ENCODE measurements around the gene RNU1-1. TPM values are rescaled to one million over a fixed set of nuclear protein-coding genes. Genes with fewer than 3 reads are reported as not detected.
"Not testable (repeated sequence)": the region's sequence is repeated elsewhere in the genome, so short reads cannot be mapped to it uniquely, and the experiment has no call there.

The RNU1-1 gene
- total RNA-seq, 2 experiments from 2014 or later: under 0.01 to 1,968 TPM

DNA sequence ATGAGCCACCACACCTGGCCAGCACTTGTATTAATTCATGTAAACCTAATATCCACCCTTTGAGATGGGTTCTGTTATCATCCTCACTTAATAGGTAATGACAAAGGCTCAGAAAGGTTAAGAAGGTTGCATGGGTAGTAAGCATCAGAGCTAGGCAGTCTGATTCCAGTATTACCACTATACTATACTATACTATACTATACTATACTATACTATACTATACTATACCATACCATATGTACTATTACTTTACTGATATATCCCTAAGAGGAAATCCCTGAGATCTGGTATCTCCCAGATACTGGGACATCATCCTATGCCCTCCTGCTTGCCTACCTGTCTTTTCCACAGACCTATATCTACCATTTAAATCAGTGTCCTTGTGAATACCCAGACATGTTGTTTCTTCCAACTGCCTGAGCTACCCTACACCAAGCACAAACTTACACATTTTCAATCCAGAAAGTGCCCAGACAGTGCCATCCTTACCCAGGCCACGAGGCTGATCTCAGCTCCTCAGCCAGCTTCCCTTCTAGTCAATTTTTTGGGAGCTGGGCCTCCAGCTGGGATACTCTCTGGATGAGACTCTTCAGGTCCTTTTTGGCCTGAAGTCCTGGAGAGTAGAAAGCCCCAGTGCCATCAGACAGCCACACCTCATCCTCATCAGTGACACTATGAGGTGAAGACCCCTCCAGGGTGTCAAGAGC is 36.3 kb upstream of the RNU1-1 start:
- POLR2A ChIA-PET; H3K27ac ChIP-seq (ENCODE audit: low read depth, low read length, poor library complexity, severe bottlenecking); H3K79me2 ChIP-seq (ENCODE audit: insufficient read depth, low read depth, low read length); BruUV-seq (replicated peaks); H3K9me2 ChIP-seq (ENCODE audit: insufficient read depth, low read length); H4K20me1 ChIP-seq (ENCODE audit: insufficient read depth, low read length); intact Hi-C loops (cut with micrococcal nuclease; ENCODE audit: unreplicated experiment); H3K4me2 ChIP-seq (ENCODE audit: low read length); DNase-seq (ENCODE audit: low spot score); H3K9me3 ChIP-seq (ENCODE audit: low read length); H3K4me3 ChIP-seq (ENCODE audit: low read depth, low read length, poor library complexity, severe bottlenecking); CTCF ChIA-PET (ENCODE audit: unreplicated experiment); H3K4me1 ChIP-seq (ENCODE audit: insufficient read depth, low read length, poor library complexity, severe bottlenecking); H2AFZ ChIP-seq (ENCODE audit: low read length); H3K36me3 ChIP-seq (ENCODE audit: insufficient read depth, low read length): not testable (repeated sequence)

DNA sequence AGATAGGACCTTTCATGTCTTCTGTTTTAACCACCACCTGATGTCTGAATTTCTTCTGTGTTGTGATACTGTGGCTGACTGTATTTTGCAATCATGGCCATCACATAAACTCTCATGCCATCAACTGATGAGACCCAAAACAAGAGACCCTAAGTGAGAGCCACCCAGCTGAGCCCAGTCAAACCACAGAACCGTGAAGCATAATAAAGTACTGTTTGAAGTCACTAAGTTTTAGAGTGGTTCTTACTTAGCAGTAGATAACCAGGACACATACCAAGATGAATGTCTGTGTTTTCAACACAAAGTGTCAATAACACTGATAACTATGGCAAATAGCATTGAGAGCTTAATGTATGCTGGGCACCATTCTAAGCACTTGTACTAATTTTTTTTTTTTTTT is 35.5 kb upstream of the RNU1-1 start:
- intact Hi-C loops (cut with micrococcal nuclease; ENCODE audit: unreplicated experiment): loop anchor here (10.0 kb wide), 1 partner anchor 175 kb away; no protein-coding TSS in a partner anchor
- POLR2A ChIA-PET; BruUV-seq (replicated peaks): not testable (repeated sequence)

DNA sequence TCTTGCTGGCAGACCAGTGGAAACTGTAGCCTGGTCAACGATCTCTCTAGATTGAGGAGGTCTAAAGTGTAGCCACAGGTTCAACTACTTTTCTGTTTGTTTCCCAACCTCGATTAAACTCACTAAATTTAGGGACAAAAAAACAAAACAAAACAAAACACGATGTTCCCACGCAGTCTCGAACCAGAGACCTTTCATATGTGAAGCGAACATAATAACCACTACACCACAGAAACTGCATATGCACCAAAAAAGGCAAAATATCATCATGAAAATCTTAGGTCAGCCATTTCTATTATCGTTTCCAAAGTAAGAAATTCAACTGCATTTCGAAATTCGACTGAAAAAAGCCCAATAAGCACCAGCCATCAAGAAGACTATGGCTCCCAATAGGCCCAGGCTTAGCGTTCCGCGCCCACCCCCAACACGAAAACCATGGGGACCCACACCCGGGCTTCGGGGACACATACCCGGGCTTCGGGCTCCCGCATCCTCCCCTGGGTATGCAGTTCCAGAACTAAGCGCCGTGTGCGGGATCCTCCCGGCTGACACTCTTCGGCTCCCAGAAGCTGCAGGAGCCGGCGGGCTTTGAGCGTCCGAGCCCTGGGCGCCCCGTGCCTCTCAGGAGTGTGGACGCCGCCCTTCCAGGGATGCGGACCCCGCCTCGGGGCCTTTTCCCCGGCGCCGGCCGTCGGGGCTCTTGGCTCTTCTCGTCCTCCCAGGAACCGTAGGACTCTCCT is 33.6 kb upstream of the RNU1-1 start:
- H3K9me2 ChIP-seq (ENCODE audit: insufficient read depth, low read length); CTCF ChIA-PET (ENCODE audit: unreplicated experiment); H3K4me1 ChIP-seq (ENCODE audit: insufficient read depth, low read length, poor library complexity, severe bottlenecking); DNase-seq (ENCODE audit: low spot score); H3K9me3 ChIP-seq (ENCODE audit: low read length); H2AFZ ChIP-seq (ENCODE audit: low read length); POLR2A ChIA-PET; H4K20me1 ChIP-seq (ENCODE audit: insufficient read depth, low read length); H3K4me3 ChIP-seq (ENCODE audit: low read depth, low read length, poor library complexity, severe bottlenecking); H3K4me2 ChIP-seq (ENCODE audit: low read length); H3K27ac ChIP-seq (ENCODE audit: low read depth, low read length, poor library complexity, severe bottlenecking); H3K36me3 ChIP-seq (ENCODE audit: insufficient read depth, low read length); H3K79me2 ChIP-seq (ENCODE audit: insufficient read depth, low read depth, low read length); BruUV-seq (replicated peaks): not testable (repeated sequence)
- intact Hi-C loops (cut with micrococcal nuclease; ENCODE audit: unreplicated experiment): loop anchor here (10.0 kb wide), 1 partner anchor 177 kb away; no protein-coding TSS in a partner anchor

More for the DNA sequence above, 35.5 kb upstream of the RNU1-1 start:
- DNase-seq (ENCODE audit: low spot score); H3K36me3 ChIP-seq (ENCODE audit: insufficient read depth, low read length); H3K9me2 ChIP-seq (ENCODE audit: insufficient read depth, low read length); H3K4me1 ChIP-seq (ENCODE audit: insufficient read depth, low read length, poor library complexity, severe bottlenecking); CTCF ChIA-PET (ENCODE audit: unreplicated experiment); H2AFZ ChIP-seq (ENCODE audit: low read length); H3K4me2 ChIP-seq (ENCODE audit: low read length); H3K4me3 ChIP-seq (ENCODE audit: low read depth, low read length, poor library complexity, severe bottlenecking); H3K79me2 ChIP-seq (ENCODE audit: insufficient read depth, low read depth, low read length); H3K9me3 ChIP-seq (ENCODE audit: low read length); H4K20me1 ChIP-seq (ENCODE audit: insufficient read depth, low read length); H3K27ac ChIP-seq (ENCODE audit: low read depth, low read length, poor library complexity, severe bottlenecking): not testable (repeated sequence)

DNA sequence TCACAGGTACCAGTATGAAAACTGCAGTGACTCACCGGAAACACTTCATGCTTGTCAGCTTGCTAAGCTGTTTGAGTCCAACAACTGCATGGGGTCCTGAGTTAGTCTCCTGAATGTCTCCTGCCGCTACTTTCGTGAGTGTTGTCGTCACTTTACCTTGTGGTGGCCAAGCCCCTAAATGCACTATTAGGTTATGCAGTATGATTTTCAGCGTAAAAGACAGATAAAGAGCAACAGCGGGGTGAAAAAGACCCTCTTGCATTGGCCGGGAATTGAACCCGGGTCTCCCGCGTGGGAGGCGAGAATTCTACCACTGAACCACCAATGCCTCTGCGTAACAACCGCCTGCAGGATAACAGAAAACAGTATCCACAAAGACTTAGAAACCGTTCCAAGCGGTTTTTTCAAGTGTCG is 31.6 kb upstream of the RNU1-1 start:
- DNase-seq (ENCODE audit: low spot score); H3K4me2 ChIP-seq (ENCODE audit: low read length); H3K4me3 ChIP-seq (ENCODE audit: low read depth, low read length, poor library complexity, severe bottlenecking): not testable (repeated sequence)

DNA sequence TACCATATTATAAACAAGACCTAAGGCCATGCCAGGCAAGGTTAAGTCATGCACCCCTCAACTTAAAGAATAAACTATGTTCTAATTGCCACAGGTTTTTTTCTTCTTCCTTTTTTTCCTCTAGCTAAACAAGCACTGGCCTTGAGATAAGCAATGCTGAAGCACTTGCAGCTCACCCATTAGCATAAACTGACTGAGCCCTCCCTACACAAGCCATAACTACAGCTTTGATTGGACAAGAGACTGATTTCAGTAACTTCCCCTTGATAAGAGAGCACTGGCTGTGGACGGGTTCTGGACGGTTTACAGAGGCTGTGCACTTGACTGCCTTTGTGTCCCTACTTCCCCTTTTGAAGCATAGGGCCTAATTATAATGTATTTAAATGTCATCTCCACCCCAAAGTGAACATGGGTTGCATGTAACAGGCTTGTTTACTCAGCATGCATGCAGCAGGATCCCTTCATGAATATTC is 26.4 kb upstream of the RNU1-1 start:
- peak overlapping the region; percentile 25; the same call in 1 of the 2 replicates for H3K4me2 ChIP-seq (ENCODE audit: low read length)

More for the DNA sequence above, 31.6 kb upstream of the RNU1-1 start:
- H3K79me2 ChIP-seq (ENCODE audit: insufficient read depth, low read depth, low read length); H3K36me3 ChIP-seq (ENCODE audit: insufficient read depth, low read length); H4K20me1 ChIP-seq (ENCODE audit: insufficient read depth, low read length); H2AFZ ChIP-seq (ENCODE audit: low read length); H3K4me1 ChIP-seq (ENCODE audit: insufficient read depth, low read length, poor library complexity, severe bottlenecking); POLR2A ChIA-PET; H3K27ac ChIP-seq (ENCODE audit: low read depth, low read length, poor library complexity, severe bottlenecking); CTCF ChIA-PET (ENCODE audit: unreplicated experiment); H3K9me2 ChIP-seq (ENCODE audit: insufficient read depth, low read length); H3K9me3 ChIP-seq (ENCODE audit: low read length); BruUV-seq (replicated peaks): not testable (repeated sequence)
- intact Hi-C loops (cut with micrococcal nuclease; ENCODE audit: unreplicated experiment): loop anchor here (10.0 kb wide), 1 partner anchor 179 kb away; no protein-coding TSS in a partner anchor

DNA sequence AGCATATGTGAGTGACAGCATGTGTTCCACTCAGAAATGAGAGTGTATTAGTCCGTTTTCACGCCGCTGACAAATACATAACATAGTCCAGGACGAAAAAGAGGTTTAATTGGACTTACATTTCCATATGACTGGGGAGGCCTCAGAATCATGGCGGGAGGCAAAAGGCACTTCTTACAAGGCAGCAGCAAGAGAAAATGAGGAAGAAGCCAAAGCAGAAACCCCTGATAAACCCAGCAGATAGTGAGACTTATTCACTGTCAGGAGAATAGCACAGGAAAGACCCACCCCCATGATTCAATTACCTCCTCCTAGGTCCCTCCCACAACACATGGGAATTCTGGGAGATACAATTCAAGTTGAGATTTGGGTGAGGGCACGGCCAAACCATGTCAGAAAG is 23.4 kb upstream of the RNU1-1 start:
- H3K27ac ChIP-seq (ENCODE audit: low read depth, low read length, poor library complexity, severe bottlenecking); H3K9me2 ChIP-seq (ENCODE audit: insufficient read depth, low read length); H3K79me2 ChIP-seq (ENCODE audit: insufficient read depth, low read depth, low read length); H3K36me3 ChIP-seq (ENCODE audit: insufficient read depth, low read length); intact Hi-C loops (cut with micrococcal nuclease; ENCODE audit: unreplicated experiment); H4K20me1 ChIP-seq (ENCODE audit: insufficient read depth, low read length); POLR2A ChIA-PET; H3K4me3 ChIP-seq (ENCODE audit: low read depth, low read length, poor library complexity, severe bottlenecking); H3K9me3 ChIP-seq (ENCODE audit: low read length); H2AFZ ChIP-seq (ENCODE audit: low read length); DNase-seq (ENCODE audit: low spot score); H3K4me2 ChIP-seq (ENCODE audit: low read length); H3K4me1 ChIP-seq (ENCODE audit: insufficient read depth, low read length, poor library complexity, severe bottlenecking); CTCF ChIA-PET (ENCODE audit: unreplicated experiment); BruUV-seq (replicated peaks): not testable (repeated sequence)

More for the DNA sequence above, 26.4 kb upstream of the RNU1-1 start:
- POLR2A ChIA-PET: interaction anchor here (0.6 kb wide), 1 partner anchor 34 kb away, joined by 6 read pairs; no protein-coding TSS in a partner anchor
- CTCF ChIA-PET (ENCODE audit: unreplicated experiment); H2AFZ ChIP-seq (ENCODE audit: low read length); H4K20me1 ChIP-seq (ENCODE audit: insufficient read depth, low read length); H3K36me3 ChIP-seq (ENCODE audit: insufficient read depth, low read length); H3K9me3 ChIP-seq (ENCODE audit: low read length); H3K9me2 ChIP-seq (ENCODE audit: insufficient read depth, low read length); H3K4me1 ChIP-seq (ENCODE audit: insufficient read depth, low read length, poor library complexity, severe bottlenecking); BruUV-seq (replicated peaks); H3K4me3 ChIP-seq (ENCODE audit: low read depth, low read length, poor library complexity, severe bottlenecking); H3K79me2 ChIP-seq (ENCODE audit: insufficient read depth, low read depth, low read length): not testable (repeated sequence)
- peak; percentile 71 for DNase-seq (ENCODE audit: low spot score)
- peak overlapping the region; percentile 42 for H3K27ac ChIP-seq (ENCODE audit: low read depth, low read length, poor library complexity, severe bottlenecking)
- intact Hi-C loops (cut with micrococcal nuclease; ENCODE audit: unreplicated experiment): loop anchor here (10.0 kb wide), 1 partner anchor 184 kb away; no protein-coding TSS in a partner anchor

All from OCI-LY7 (cell line).